Measurements from ENCODE around the gene PARP14.

The PARP14 gene

DNA sequence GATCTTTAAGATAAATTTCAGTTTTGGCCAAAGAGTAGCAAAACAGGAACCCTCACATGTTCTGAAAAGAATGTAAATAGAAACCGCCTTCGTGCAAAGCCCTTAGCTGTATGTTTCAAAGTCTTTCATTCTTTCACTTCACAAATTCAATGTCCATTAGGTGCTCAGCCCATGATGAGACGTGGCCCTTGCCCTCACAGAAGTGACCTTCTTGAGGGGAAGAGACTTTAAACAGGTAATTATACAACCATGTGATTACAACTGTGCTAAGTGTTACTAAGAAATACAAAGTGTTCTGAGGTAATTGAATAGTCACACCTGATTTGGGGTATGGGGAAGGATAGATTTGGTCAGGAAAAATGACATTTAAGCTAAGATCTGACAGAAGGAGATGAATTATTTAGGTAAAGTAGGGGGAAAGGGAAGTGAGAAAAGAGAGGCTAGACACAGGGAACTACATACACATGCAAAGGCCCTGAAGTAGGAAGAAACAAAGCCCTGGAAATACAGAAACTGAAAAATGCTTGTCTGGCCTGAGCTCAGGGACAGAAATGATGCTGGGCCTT is 93.4 kb downstream of the PARP14 start:
- no peak for DNase-seq

DNA sequence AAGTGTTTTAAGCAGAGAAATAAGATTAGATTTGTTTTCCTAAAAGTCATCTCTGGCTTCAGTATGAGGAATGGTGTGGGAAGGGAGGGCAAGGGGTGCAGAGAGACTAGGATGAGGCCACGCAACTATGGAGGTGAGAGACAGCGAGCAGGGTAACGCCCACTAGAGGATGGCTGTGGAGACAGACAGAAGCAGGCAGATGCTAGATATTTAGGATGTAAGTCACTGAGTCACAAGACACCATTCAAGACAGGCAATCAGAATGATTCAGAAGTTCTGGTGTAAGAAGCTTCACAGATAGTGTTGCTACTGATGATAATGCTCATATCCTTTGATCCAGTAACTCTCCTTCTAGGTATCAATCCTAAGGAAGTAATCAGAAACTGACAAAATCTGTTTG is 93.9 kb downstream of the PARP14 start:
- no peak for DNase-seq

DNA sequence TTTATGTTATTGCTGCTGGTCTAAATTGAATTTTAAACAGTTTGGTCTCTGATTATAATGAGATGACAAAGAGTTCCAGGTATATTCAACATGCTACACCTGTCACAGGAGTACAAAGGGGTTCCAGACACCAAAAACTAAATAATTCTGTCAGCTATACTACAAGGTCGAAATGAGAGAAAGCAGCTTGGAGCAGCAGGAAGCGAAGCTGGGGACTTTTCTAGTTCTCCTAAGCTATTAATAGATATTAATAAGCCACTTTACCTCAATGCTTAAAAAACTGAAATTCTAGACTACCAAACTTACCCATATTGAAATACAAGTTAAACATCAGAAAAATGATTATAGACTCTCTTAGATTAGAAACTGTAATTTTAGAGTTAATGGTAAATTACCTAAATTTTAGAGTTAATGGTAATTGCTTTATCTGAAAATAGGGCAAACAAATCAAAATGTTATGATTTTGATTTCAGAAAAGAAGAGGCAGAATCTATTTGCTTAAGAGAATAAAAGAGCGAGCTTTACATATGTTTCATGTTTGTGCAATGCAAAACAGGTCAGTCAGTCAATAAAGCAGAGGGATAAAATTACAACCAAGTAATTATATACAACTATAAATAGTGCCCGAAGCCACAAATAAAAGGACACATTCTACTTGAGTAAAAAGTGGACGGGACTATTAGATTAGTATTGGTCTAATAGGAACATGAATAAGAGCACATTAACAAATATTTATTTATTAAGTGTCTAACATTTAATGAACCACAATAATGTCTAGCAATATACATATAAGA is 96.2 kb downstream of the PARP14 start:
- no peak for DNase-seq

DNA sequence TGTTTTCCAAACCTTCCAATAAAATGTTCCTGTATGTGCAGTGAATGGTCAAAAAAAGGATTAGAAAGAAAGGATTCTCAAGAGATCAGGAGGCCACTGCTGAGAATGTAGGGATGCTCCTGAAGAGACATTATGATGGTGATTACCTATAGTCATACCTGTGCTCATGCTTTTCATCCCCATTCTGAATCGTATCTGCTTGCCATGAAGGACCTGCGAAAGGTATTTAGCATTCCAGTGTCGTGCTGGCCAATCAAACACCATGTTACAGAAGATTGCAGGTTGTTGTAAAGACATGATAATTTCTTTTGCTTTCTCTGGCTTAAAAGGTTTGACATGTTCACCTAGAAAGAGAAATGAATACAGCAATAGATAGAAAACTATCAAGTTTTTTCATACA is 96.9 kb downstream of the PARP14 start:
- DNase-seq: no peak

Data from activated CD4-positive, alpha-beta T cell treated with anti-CD3 and anti-CD28 coated beads, Interleukin-2, Interleukin-6, amounts not matched to agents 100 ng/mL and 50 ng/mL, durations not matched to agents 16 hours and 8 hours (primary cell).